Adrenal gland (tissue), 5 donors: ENCODE results near the gene SOWAHD.

Experiments
- POLR2A ChIP-seq, 2 donors: fragments of 450-650 bp; IDR thresholded peaks; one replicate each; pipeline ENCODE4 v1.6.1; 2017; ENCODE audit warnings: antibody characterized with exemption in 2 of 2, mild to moderate bottlenecking in 2 of 2, moderate library complexity in 1 of 2
- TF ChIP-seq, protein P1 (sequence below), 6 experiments: fragments of 450-650 bp in 4 of 6; fragments of 200-600 bp in 2 of 6; sonication (generic) in 1 of 6; IDR thresholded peaks; 1 replicate in 5 of 6; 2 replicates in 1 of 6; pipeline versions ENCODE4 v1.5.1 to v1.8.0; 2016 to 2021; ENCODE audit warnings: antibody characterized with exemption in 6 of 6, mild to moderate bottlenecking in 2 of 6, moderate library complexity in 1 of 6
- donor health status: DM: no; HTN: no; CAD: no.

DNA sequence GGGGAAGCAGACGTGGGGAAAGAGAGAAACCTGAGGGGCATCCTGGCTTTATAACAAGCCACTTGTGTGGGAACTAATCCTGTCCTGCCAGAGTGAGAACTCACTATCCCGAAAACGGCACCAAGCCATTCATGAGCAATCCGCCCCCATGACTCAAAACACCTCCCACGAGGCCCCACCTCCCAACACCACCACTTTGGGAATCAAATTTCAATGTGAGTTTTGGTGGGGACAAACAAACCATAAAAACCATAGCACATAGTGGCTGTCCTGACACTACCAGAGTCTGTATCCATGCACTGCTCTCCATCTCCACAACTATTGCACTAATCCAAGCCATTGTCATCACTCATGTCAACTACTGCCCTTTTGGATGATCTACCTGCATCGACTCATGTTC lies 36.9 kb upstream of the SOWAHD start:
- TF ChIP-seq, protein P1, sequence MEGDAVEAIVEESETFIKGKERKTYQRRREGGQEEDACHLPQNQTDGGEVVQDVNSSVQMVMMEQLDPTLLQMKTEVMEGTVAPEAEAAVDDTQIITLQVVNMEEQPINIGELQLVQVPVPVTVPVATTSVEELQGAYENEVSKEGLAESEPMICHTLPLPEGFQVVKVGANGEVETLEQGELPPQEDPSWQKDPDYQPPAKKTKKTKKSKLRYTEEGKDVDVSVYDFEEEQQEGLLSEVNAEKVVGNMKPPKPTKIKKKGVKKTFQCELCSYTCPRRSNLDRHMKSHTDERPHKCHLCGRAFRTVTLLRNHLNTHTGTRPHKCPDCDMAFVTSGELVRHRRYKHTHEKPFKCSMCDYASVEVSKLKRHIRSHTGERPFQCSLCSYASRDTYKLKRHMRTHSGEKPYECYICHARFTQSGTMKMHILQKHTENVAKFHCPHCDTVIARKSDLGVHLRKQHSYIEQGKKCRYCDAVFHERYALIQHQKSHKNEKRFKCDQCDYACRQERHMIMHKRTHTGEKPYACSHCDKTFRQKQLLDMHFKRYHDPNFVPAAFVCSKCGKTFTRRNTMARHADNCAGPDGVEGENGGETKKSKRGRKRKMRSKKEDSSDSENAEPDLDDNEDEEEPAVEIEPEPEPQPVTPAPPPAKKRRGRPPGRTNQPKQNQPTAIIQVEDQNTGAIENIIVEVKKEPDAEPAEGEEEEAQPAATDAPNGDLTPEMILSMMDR (IDR thresholded peaks at IDR 0.05), result no peak
- TF ChIP-seq POLR2A (IDR thresholded peaks at IDR 0.05), result no peak
